Neural progenitor cell (in vitro differentiated cells): Measurements from ENCODE around the gene TMEM52.

Experiments used
- CTCF ChIP-seq: fragments of 200-600 bp; sonication (generic); IDR thresholded peaks from 2 replicates; pipeline ENCODE4 v1.5.1; 2017; ENCODE audit warnings: antibody characterized with exemption, mild to moderate bottlenecking
- EZH2 ChIP-seq: fragments of 200-600 bp; sonication (generic); IDR thresholded peaks from 2 replicates; pipeline ENCODE4 v1.6.1; 2017; ENCODE audit warnings: antibody characterized with exemption, mild to moderate bottlenecking, moderate library complexity
- EZH2phosphoT487 ChIP-seq: fragments of 200-600 bp; sonication (generic); IDR thresholded peaks from 2 replicates; pipeline ENCODE4 v1.6.1; 2017; ENCODE audit warnings: antibody characterized with exemption

GRCh38 chr1:1924849-1925248, 5.8 kb upstream of the TMEM52 start:
- TF ChIP-seq CTCF (no peak), EZH2 (no peak), EZH2phosphoT487 (no peak)
